GM12892 (cell line): Measurements from ENCODE around the gene TBCE.

Experiments
- POLR2A ChIP-seq: IDR thresholded peaks from 2 replicates; pipeline ENCODE4 v1.6.1; 2011; ENCODE audit warnings: low read depth, low read length, control low read depth
- POLR2AphosphoS5 ChIP-seq: IDR thresholded peaks from 2 replicates; pipeline ENCODE4 v1.6.1; 2011; ENCODE audit warnings: low read depth, low read length, control low read depth

- TF ChIP-seq POLR2AphosphoS5 = no peak
- no peak for TF ChIP-seq POLR2A
These were observed 128.3 kb downstream of the TBCE start for GRCh38 chr1:235495551-235495950.
